ENCODE data around the gene RPP40.

DNA sequence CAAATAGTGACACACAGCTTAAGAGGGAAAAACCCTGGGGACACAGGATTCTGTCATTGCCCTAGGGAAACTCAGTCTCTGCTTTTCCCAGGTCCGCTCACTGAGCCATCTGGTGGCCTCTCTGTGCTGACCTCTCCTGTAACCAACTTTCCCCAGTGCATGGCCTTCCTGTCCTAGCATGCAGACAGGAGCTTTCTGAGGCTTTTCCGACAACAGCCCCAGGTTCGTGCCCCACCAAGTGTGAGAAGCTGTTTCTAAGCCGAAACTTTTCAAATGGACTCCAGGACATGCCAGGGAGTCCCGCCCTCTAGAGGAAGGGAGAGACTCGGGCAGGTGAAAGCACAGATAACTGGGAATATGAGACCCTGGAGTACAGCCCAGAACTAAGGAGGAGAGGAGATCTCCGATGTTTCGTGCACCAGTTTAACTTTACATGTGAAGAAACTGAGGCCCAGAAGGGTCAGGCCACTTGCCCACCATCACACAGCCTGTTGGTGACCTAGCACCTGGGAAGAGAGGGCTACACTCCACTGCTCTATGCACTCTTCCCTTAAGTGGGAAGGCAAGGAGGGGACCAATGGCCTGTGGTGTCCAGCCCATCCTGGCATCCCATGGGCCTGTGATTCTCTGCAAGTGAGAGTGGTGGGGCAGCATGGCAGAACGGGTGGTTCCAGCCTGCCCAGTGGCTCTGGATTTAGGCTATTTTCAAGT lies 46.2 kb downstream of the RPP40 start:
- peak in 3 of 6 experiments; percentile 11 to 28 (median 27) for TF ChIP-seq CTCF (IDR thresholded peaks at IDR 0.05)
- no peak for TF ChIP-seq POLR2A (IDR thresholded peaks at IDR 0.05)
